DOHH2 (cell line): ENCODE results near the gene CNTN5.

Experiments
- CTCF ChIP-seq: fragments of 200-600 bp; sonication (generic); IDR thresholded peaks from one replicate; pipeline ENCODE4 v1.5.1; 2014; ENCODE audit warnings: antibody characterized with exemption, mild to moderate bottlenecking, low read depth, low read length; ENCODE audit not compliant: poor library complexity, severe bottlenecking
- EZH2phosphoT487 ChIP-seq: fragments of 200-600 bp; sonication (generic); IDR thresholded peaks from 2 replicates; pipeline ENCODE4 v1.6.1; 2017; ENCODE audit warnings: borderline replicate concordance, mild to moderate bottlenecking, antibody characterized with exemption, low read length, moderate library complexity, mixed read lengths

GRCh38 chr11:99568808-99569207, 548.1 kb downstream of the CNTN5 start:
- TF ChIP-seq CTCF (no peak), EZH2phosphoT487 (no peak)
